ENCODE data around the gene CENPB.

CENPB gene

GRCh38 chr20:3740615-3741301 lies 45.8 kb downstream of the CENPB start:
- H2AK5ac ChIP-seq (ENCODE audit: low read length, severe bottlenecking), result no peak overlapping the region
- peaks cover 12 to 31% of the 10 kb centered on the region in 2 experiments for H3K27me3 ChIP-seq (ENCODE audit: control insufficient read depth in 1 of 2, insufficient read depth in 1 of 2, low read length in 2 of 2)
- no peak overlapping the region for H2BK5ac ChIP-seq (ENCODE audit: low read depth, low read length, poor library complexity, severe bottlenecking)
- peaks cover 5% of the 10 kb centered on the region for H3K4me1 ChIP-seq (ENCODE audit: control insufficient read depth, insufficient read depth, low read depth, low read length)
- no peak overlapping the region for H4K8ac ChIP-seq (ENCODE audit: low read length)
- no peak overlapping the region for H3K14ac ChIP-seq (ENCODE audit: low read length in 2 of 2)
- H3K79me1 ChIP-seq (replicated peaks; ENCODE audit: low read length, poor library complexity, severe bottlenecking), result no peaks in the 10 kb centered on the region
- H2BK12ac ChIP-seq (ENCODE audit: low read length in 2 of 2), result no peak overlapping the region
- H3K36me3 ChIP-seq (ENCODE audit: control insufficient read depth in 1 of 2, insufficient read depth in 2 of 2, low read depth in 1 of 2, low read length in 2 of 2), result no peaks in the 10 kb centered on the region
- no peak overlapping the region for H2AFZ ChIP-seq (ENCODE audit: low read depth, low read length)
- no peak overlapping the region for H2BK120ac ChIP-seq (ENCODE audit: low read depth, low read length)
- H3K4ac ChIP-seq (ENCODE audit: low read depth in 1 of 2, low read length in 2 of 2), result no peak overlapping the region
- H3K9ac ChIP-seq (ENCODE audit: low read length), result no peak overlapping the region
- no peak overlapping the region for H3K4me3 ChIP-seq (ENCODE audit: insufficient read depth in 1 of 2, low read depth in 1 of 2, low read length in 2 of 2)
- WGBS, result 95% methylated on average over 15 of the region's 15 CpGs
- DNase-seq, result no peak
- peak overlapping the region; percentile 31 for H4K91ac ChIP-seq (ENCODE audit: low read length)
- no peak overlapping the region for H3K4me2 ChIP-seq (ENCODE audit: low read length, poor library complexity, severe bottlenecking)
- peak overlapping the region in 1 of 2 experiments; percentile 16 for H3K18ac ChIP-seq (ENCODE audit: low read depth in 1 of 2, low read length in 2 of 2)
- H3K27ac ChIP-seq (ENCODE audit: low read length, poor library complexity, severe bottlenecking), result no peak overlapping the region
- H3K23ac ChIP-seq (ENCODE audit: low read length in 2 of 2), result no peak overlapping the region
- no peak overlapping the region for H2BK15ac ChIP-seq (ENCODE audit: low read depth, poor library complexity, severe bottlenecking)
- no peaks in the 10 kb centered on the region for H3K9me3 ChIP-seq (ENCODE audit: control insufficient read depth, low read length)

GRCh38 chr20:3739926-3740451 lies 46.6 kb downstream of the CENPB start:
- Histone ChIP-seq H4K8ac (ENCODE audit: low read length) (no peak overlapping the region), H3K4me2 (ENCODE audit: low read length, poor library complexity, severe bottlenecking) (no peak overlapping the region), H3K18ac (ENCODE audit: low read depth in 1 of 2, low read length in 2 of 2) (no peak overlapping the region), H4K91ac (ENCODE audit: low read length) (no peak overlapping the region), H2BK120ac (ENCODE audit: low read depth, low read length) (no peak overlapping the region), H2AFZ (ENCODE audit: low read depth, low read length) (no peak overlapping the region), H2BK5ac (ENCODE audit: low read depth, low read length, poor library complexity, severe bottlenecking) (no peak overlapping the region), H3K4ac (ENCODE audit: low read depth in 1 of 2, low read length in 2 of 2) (no peak overlapping the region), H3K14ac (ENCODE audit: low read length in 2 of 2) (no peak overlapping the region), H2AK5ac (ENCODE audit: low read length, severe bottlenecking) (no peak overlapping the region), H3K36me3 (ENCODE audit: control insufficient read depth in 1 of 2, insufficient read depth in 2 of 2, low read depth in 1 of 2, low read length in 2 of 2) (no peaks in the 10 kb centered on the region), H3K27ac (ENCODE audit: low read length, poor library complexity, severe bottlenecking) (no peak overlapping the region), H3K9ac (ENCODE audit: low read length) (no peak overlapping the region), H3K4me1 (ENCODE audit: control insufficient read depth, insufficient read depth, low read depth, low read length) (peaks cover 2% of the 10 kb centered on the region), H3K79me1 (replicated peaks; ENCODE audit: low read length, poor library complexity, severe bottlenecking) (no peaks in the 10 kb centered on the region), H3K4me3 (ENCODE audit: insufficient read depth in 1 of 2, low read depth in 1 of 2, low read length in 2 of 2) (no peak overlapping the region), H2BK12ac (ENCODE audit: low read length in 2 of 2) (no peak overlapping the region), H3K9me3 (ENCODE audit: control insufficient read depth, low read length) (no peaks in the 10 kb centered on the region), H3K23ac (ENCODE audit: low read length in 2 of 2) (no peak overlapping the region), H2BK15ac (ENCODE audit: low read depth, poor library complexity, severe bottlenecking) (no peak overlapping the region), H3K27me3 (ENCODE audit: control insufficient read depth in 1 of 2, insufficient read depth in 1 of 2, low read length in 2 of 2) (peaks cover 13 to 24% of the 10 kb centered on the region in 2 experiments)
- DNase-seq, result no peak
- 87% methylated on average over 6 of the region's 7 CpGs for WGBS

GRCh38 chr20:3739054-3739925 lies 47.2 kb downstream of the CENPB start:
- Histone ChIP-seq H3K27ac (ENCODE audit: low read length, poor library complexity, severe bottlenecking) (no peak overlapping the region), H2BK120ac (ENCODE audit: low read depth, low read length) (no peak overlapping the region), H3K4me3 (ENCODE audit: insufficient read depth in 1 of 2, low read depth in 1 of 2, low read length in 2 of 2) (no peak overlapping the region), H3K23ac (ENCODE audit: low read length in 2 of 2) (no peak overlapping the region), H2BK5ac (ENCODE audit: low read depth, low read length, poor library complexity, severe bottlenecking) (no peak overlapping the region), H3K27me3 (ENCODE audit: control insufficient read depth in 1 of 2, insufficient read depth in 1 of 2, low read length in 2 of 2) (peaks cover 15 to 17% of the 10 kb centered on the region in 2 experiments), H3K79me1 (replicated peaks; ENCODE audit: low read length, poor library complexity, severe bottlenecking) (no peaks in the 10 kb centered on the region), H3K9me3 (ENCODE audit: control insufficient read depth, low read length) (no peaks in the 10 kb centered on the region), H3K4me2 (ENCODE audit: low read length, poor library complexity, severe bottlenecking) (no peak overlapping the region), H3K14ac (ENCODE audit: low read length in 2 of 2) (peak overlapping the region in 1 of 2 experiments; percentile 30), H3K36me3 (ENCODE audit: control insufficient read depth in 1 of 2, insufficient read depth in 2 of 2, low read depth in 1 of 2, low read length in 2 of 2) (no peaks in the 10 kb centered on the region), H2BK15ac (ENCODE audit: low read depth, poor library complexity, severe bottlenecking) (no peak overlapping the region), H2BK12ac (ENCODE audit: low read length in 2 of 2) (no peak overlapping the region), H2AFZ (ENCODE audit: low read depth, low read length) (no peak overlapping the region), H3K4ac (ENCODE audit: low read depth in 1 of 2, low read length in 2 of 2) (no peak overlapping the region), H2AK5ac (ENCODE audit: low read length, severe bottlenecking) (no peak overlapping the region), H3K18ac (ENCODE audit: low read depth in 1 of 2, low read length in 2 of 2) (no peak overlapping the region), H3K4me1 (ENCODE audit: control insufficient read depth, insufficient read depth, low read depth, low read length) (no peaks in the 10 kb centered on the region), H4K91ac (ENCODE audit: low read length) (no peak overlapping the region), H3K9ac (ENCODE audit: low read length) (no peak overlapping the region), H4K8ac (ENCODE audit: low read length) (no peak overlapping the region)
- no peak for DNase-seq
- WGBS, result 80% methylated on average over 19 of the region's 19 CpGs

All from mesenchymal stem cell (in vitro differentiated cells and primary cell).